ENCODE data around the gene FUBP3.
A peak's percentile ranks its signal among the peaks of the same experiment; 100 is the strongest.
"Not testable (repeated sequence)": the region's sequence is repeated elsewhere in the genome, so short reads cannot be mapped to it uniquely, and the experiment has no call there.

FUBP3 gene

GRCh38 chr9:130681769-130682420 is 102.5 kb downstream of the FUBP3 start:
- Histone ChIP-seq H3K9me2 (replicated peaks; ENCODE audit: insufficient read depth, low read length) (no peaks in the 10 kb centered on the region), H3K79me2 (ENCODE audit: insufficient read depth, low read length) (no peaks in the 10 kb centered on the region), H2AFZ (ENCODE audit: low read depth, low read length, severe bottlenecking) (peak overlapping the region; percentile 99), H4K20me1 (ENCODE audit: low read depth, low read length) (no peaks in the 10 kb centered on the region), H3K27me3 (ENCODE audit: low read length) (no peaks in the 10 kb centered on the region), H3K27ac (ENCODE audit: low read depth, low read length) (no peak overlapping the region), H3K9ac (ENCODE audit: low read length) (peak overlapping the region; percentile 72), H3K36me3 (ENCODE audit: low read length) (no peaks in the 10 kb centered on the region), H3K4me3 (ENCODE audit: insufficient read depth, low read length, poor library complexity, severe bottlenecking) (peak overlapping the region; percentile 68), H3K4me2 (ENCODE audit: low read depth, low read length, poor library complexity, severe bottlenecking) (peak overlapping the region; percentile 90), H3K9me3 (ENCODE audit: insufficient read depth, low read length) (no peaks in the 10 kb centered on the region), H3F3A (ENCODE audit: insufficient read depth) (no peaks in the 10 kb centered on the region; the same call in 1 of the 2 replicates)
- TF ChIP-seq EZH2phosphoT487 (conservative IDR thresholded peaks at IDR 0.05; ENCODE audit: low read length) = no peak
- TF ChIP-seq CTCF (IDR thresholded peaks at IDR 0.05; ENCODE audit: insufficient read depth, low read length, poor library complexity, severe bottlenecking) = no peak

DNA sequence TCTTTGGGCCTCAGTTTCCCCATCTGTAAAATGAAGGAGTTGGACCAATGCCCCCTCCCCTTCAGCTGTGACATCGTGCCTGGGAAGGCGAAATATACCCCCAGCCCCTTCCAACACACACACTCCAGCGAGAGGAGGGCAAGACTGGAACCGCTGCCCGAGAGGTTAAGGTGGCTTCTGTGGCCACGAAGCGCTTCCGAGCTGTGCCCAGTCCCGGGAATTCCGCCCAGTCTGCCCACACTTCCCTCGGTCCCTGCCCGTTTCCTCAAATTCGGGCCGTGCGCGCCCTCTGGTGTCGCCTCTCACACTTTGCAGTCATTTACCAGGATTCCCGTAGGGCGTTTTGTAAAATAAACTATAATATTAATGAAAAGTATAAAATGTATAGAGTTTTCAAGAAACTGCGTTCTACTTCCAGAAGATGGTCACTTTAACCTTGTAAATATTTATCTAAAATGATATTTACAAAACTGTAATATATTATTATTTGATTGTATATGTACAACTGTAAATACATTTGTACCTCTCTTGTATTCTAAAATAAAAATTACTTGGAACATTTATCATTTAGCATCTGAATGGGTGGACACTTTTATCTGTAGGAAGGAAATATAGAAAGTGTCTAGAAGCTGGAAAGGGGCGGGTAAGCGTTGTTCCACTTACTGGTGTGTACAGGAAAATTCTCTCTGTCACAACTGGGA is 103.2 kb downstream of the FUBP3 start:
- no peaks in the 10 kb centered on the region for H3K27me3 ChIP-seq (ENCODE audit: low read length)
- peak overlapping the region; percentile 99 for H2AFZ ChIP-seq (ENCODE audit: low read depth, low read length, severe bottlenecking)
- H3K79me2 ChIP-seq (ENCODE audit: insufficient read depth, low read length) = no peaks in the 10 kb centered on the region
- H3K4me2 ChIP-seq (ENCODE audit: low read depth, low read length, poor library complexity, severe bottlenecking) = peak overlapping the region; percentile 90
- H3K4me3 ChIP-seq (ENCODE audit: insufficient read depth, low read length, poor library complexity, severe bottlenecking) = peak overlapping the region; percentile 68
- no peak overlapping the region for H3K27ac ChIP-seq (ENCODE audit: low read depth, low read length)
- TF ChIP-seq CTCF (IDR thresholded peaks at IDR 0.05; ENCODE audit: insufficient read depth, low read length, poor library complexity, severe bottlenecking) (peak; percentile 69), EZH2phosphoT487 (conservative IDR thresholded peaks at IDR 0.05; ENCODE audit: low read length) (no peak)
- H3K36me3 ChIP-seq (ENCODE audit: low read length) = no peaks in the 10 kb centered on the region
- peak overlapping the region; percentile 72; the same call in 1 of the 2 replicates for H3K9ac ChIP-seq (ENCODE audit: low read length)
- no peaks in the 10 kb centered on the region for H3K9me2 ChIP-seq (replicated peaks; ENCODE audit: insufficient read depth, low read length)
- H4K20me1 ChIP-seq (ENCODE audit: low read depth, low read length) = no peaks in the 10 kb centered on the region
- no peaks in the 10 kb centered on the region for H3K9me3 ChIP-seq (ENCODE audit: insufficient read depth, low read length)
- no peaks in the 10 kb centered on the region; the same call in 1 of the 2 replicates for H3F3A ChIP-seq (ENCODE audit: insufficient read depth)

DNA sequence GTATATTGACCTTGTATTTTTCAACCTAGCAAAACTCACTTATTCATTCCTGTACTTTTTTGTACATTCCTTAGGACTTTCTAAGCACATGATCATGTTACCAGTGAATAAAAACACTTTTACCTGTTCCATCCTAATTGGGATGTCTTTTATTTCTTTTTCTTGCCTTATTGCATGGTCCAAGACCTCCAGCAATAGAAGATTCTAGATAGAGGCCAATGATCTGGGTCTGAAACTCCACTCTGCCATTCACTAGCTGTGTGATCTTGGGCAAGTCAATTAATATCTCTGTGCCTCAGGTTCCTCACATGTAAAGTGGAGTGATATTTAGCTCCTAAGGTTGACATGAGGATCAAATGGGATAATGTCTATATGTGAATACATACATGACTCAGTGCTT is 105.7 kb downstream of the FUBP3 start:
- H3K9me2 ChIP-seq (replicated peaks; ENCODE audit: insufficient read depth, low read length) = no peaks in the 10 kb centered on the region
- no peaks in the 10 kb centered on the region for H3K27me3 ChIP-seq (ENCODE audit: low read length)
- no peak overlapping the region for H3K9ac ChIP-seq (ENCODE audit: low read length)
- no peaks in the 10 kb centered on the region for H4K20me1 ChIP-seq (ENCODE audit: low read depth, low read length)
- H3K9me3 ChIP-seq (ENCODE audit: insufficient read depth, low read length) = no peaks in the 10 kb centered on the region
- H3K79me2 ChIP-seq (ENCODE audit: insufficient read depth, low read length) = no peaks in the 10 kb centered on the region
- H3K27ac ChIP-seq (ENCODE audit: low read depth, low read length) = no peak overlapping the region
- H3F3A ChIP-seq (ENCODE audit: insufficient read depth) = no peaks in the 10 kb centered on the region; the same call in 1 of the 2 replicates
- no peaks in the 10 kb centered on the region for H3K36me3 ChIP-seq (ENCODE audit: low read length)
- TF ChIP-seq EZH2phosphoT487 (conservative IDR thresholded peaks at IDR 0.05; ENCODE audit: low read length) (no peak), CTCF (IDR thresholded peaks at IDR 0.05; ENCODE audit: insufficient read depth, low read length, poor library complexity, severe bottlenecking) (no peak)
- H3K4me2 ChIP-seq (ENCODE audit: low read depth, low read length, poor library complexity, severe bottlenecking) = no peak overlapping the region
- H3K4me3 ChIP-seq (ENCODE audit: insufficient read depth, low read length, poor library complexity, severe bottlenecking) = no peak overlapping the region
- H2AFZ ChIP-seq (ENCODE audit: low read depth, low read length, severe bottlenecking) = no peak overlapping the region

- not testable (repeated sequence) for H3K4me3 ChIP-seq (ENCODE audit: insufficient read depth, low read length, poor library complexity, severe bottlenecking); H3K4me2 ChIP-seq (ENCODE audit: low read depth, low read length, poor library complexity, severe bottlenecking); H3K27me3 ChIP-seq (ENCODE audit: low read length); H4K20me1 ChIP-seq (ENCODE audit: low read depth, low read length); H3K9me3 ChIP-seq (ENCODE audit: insufficient read depth, low read length); H2AFZ ChIP-seq (ENCODE audit: low read depth, low read length, severe bottlenecking); H3K36me3 ChIP-seq (ENCODE audit: low read length); H3K9ac ChIP-seq (ENCODE audit: low read length); H3F3A ChIP-seq (ENCODE audit: insufficient read depth); H3K27ac ChIP-seq (ENCODE audit: low read depth, low read length); H3K9me2 ChIP-seq (replicated peaks; ENCODE audit: insufficient read depth, low read length); H3K79me2 ChIP-seq (ENCODE audit: insufficient read depth, low read length)
Observed at GRCh38 chr9:130685945-130686344, 106.6 kb downstream of the FUBP3 start.

Measured in SU-DHL-6 (cell line).